IPS-20b (cell line): ENCODE measurements around the gene TSPAN15.

Experiments used
- H3K27ac ChIP-seq: one replicate; pipeline ENCODE4 v1.5.1; 2013; ENCODE audit warnings: low read length
- H3K27me3 ChIP-seq: 2 replicates; pipeline ENCODE4 v1.6.1; 2013; ENCODE audit warnings: mild to moderate bottlenecking, low read length, inconsistent platforms; ENCODE audit not compliant: insufficient read depth
- H3K36me3 ChIP-seq: 2 replicates; pipeline ENCODE4 v1.6.1; 2013; ENCODE audit warnings: low read depth, mild to moderate bottlenecking, inconsistent platforms, low read length, moderate library complexity; ENCODE audit not compliant: insufficient read depth
- H3K4me1 ChIP-seq: 2 replicates; pipeline ENCODE4 v1.6.1; 2013; ENCODE audit warnings: mild to moderate bottlenecking, control low read depth, inconsistent platforms, low read length, moderate library complexity; ENCODE audit not compliant: insufficient read depth
- H3K4me3 ChIP-seq: 2 replicates; pipeline ENCODE4 v1.5.1; 2013; ENCODE audit warnings: mild to moderate bottlenecking, low read length, inconsistent platforms
- H3K9ac ChIP-seq: 2 replicates; pipeline ENCODE4 v1.6.1; 2013; ENCODE audit warnings: low read depth, mild to moderate bottlenecking, inconsistent platforms, low read length, moderate library complexity
- H3K9me3 ChIP-seq: 2 replicates; pipeline ENCODE4 v1.6.1; 2013; ENCODE audit warnings: mild to moderate bottlenecking, low read depth, low read length, inconsistent platforms; ENCODE audit not compliant: insufficient read depth

The TSPAN15 gene

GRCh38 chr10:69409968-69410367 lies 41.3 kb upstream of the TSPAN15 start:
- Histone ChIP-seq H3K4me1 (peaks cover 6% of the 10 kb centered on the region; the same call in 1 of the 2 replicates), H3K9me3 (no peaks in the 10 kb centered on the region), H3K9ac (no peak overlapping the region), H3K36me3 (no peaks in the 10 kb centered on the region), H3K27ac (no peak overlapping the region), H3K27me3 (peaks cover 5% of the 10 kb centered on the region), H3K4me3 (no peak overlapping the region)

- H3K36me3 ChIP-seq, result no peaks in the 10 kb centered on the region
- no peak overlapping the region for H3K9ac ChIP-seq
- H3K4me1 ChIP-seq, result peaks cover 6% of the 10 kb centered on the region; the same call in 1 of the 2 replicates
- peaks cover 5% of the 10 kb centered on the region for H3K27me3 ChIP-seq
- H3K9me3 ChIP-seq, result no peaks in the 10 kb centered on the region
- no peak overlapping the region for H3K4me3 ChIP-seq
- no peak overlapping the region for H3K27ac ChIP-seq
These were observed 40.8 kb upstream of the TSPAN15 start for GRCh38 chr10:69410487-69410886.

DNA sequence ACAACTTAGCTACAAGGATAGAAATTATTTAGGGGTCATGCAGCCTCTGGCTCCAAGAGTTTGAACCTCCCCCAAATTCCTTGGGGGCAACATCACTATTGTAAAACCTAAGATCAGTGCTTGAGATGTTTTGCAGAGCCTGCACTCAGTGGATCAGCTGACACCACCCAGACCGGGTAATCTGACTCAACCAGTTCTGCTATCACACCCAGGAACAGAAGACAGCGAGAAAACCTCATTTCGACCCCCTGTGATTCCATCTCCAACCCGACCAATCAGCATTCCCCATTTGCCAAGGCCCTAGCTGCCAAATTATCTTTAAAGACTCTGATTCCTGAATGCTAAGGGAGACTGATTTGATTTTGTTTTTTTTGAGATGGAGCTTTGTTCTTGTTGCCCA lies 39.8 kb upstream of the TSPAN15 start:
- Histone ChIP-seq H3K36me3 (no peaks in the 10 kb centered on the region), H3K9ac (no peak overlapping the region), H3K27ac (no peak overlapping the region), H3K27me3 (peaks cover 5% of the 10 kb centered on the region), H3K4me1 (peaks cover 6% of the 10 kb centered on the region; the same call in 1 of the 2 replicates), H3K4me3 (no peak overlapping the region), H3K9me3 (no peaks in the 10 kb centered on the region)

DNA sequence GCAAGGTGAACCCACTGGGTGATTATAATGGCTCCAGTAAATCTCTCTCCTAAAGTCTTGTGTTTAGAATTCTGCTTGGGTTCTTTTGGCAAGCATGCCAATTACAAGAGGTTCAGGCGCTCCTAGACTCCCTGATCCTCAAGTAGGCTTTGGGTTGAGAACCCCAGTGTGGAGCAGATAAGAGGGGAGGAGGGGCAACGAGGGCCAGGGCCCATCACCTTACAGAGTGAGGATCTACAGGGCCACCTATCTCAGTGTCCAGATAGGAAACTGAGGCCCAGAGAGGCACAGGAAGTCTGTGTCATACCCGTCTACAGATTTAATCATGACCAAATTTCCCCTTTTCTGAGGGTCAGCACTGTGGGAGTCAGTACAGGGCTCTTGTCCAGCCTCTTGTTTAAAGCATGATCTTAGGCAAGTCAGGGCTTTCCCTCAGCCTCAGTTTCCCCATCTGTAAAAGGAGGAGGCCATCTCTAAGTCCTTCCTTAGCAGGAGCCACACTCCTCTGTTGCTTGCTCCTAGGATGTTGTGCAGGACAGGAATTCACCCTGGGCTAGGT lies 39.0 kb upstream of the TSPAN15 start:
- Histone ChIP-seq H3K27me3 (peaks cover 5% of the 10 kb centered on the region), H3K27ac (no peak overlapping the region), H3K9ac (no peak overlapping the region), H3K36me3 (no peaks in the 10 kb centered on the region), H3K9me3 (no peaks in the 10 kb centered on the region), H3K4me1 (no peaks in the 10 kb centered on the region; the same call in 1 of the 2 replicates), H3K4me3 (no peak overlapping the region)

DNA sequence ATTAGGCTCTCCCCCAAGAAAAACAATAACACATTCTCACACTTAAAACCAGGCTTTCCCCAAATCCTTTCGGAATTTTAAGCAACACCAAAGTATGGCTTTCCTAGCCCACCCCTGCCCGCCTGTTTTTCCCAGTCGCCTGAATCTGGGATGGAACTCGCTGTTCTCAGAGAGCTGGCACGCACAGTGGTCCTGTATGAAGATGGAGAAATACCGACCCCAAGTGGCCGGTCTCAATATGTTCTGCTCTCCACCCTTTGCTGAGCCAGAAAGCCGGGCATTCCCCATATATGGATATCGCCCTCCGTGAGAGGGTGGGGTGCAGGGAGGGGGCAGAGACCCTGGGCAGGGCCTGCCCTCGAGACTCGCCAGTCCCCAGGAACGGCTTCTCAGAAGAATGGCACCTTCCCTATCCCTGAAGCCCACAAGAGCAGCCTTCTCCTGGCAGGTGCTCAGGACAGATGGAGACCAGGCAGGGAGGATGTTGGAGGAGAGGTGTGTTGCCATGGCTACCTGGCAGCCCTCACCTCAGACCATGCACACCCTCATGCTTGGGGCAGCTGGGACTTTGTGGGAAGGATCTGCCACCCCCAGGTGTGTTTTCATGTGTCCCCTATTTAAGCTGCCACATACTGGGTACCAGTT lies 37.9 kb upstream of the TSPAN15 start:
- H3K9ac ChIP-seq, result peak overlapping the region; percentile 37; the same call in 1 of the 2 replicates
- H3K27ac ChIP-seq, result no peak overlapping the region
- H3K9me3 ChIP-seq, result no peaks in the 10 kb centered on the region
- H3K4me3 ChIP-seq, result peak overlapping the region; percentile 57; the same call in 1 of the 2 replicates
- peaks cover 5% of the 10 kb centered on the region for H3K27me3 ChIP-seq
- H3K4me1 ChIP-seq, result no peaks in the 10 kb centered on the region
- H3K36me3 ChIP-seq, result no peaks in the 10 kb centered on the region

GRCh38 chr10:69414036-69415018 lies 36.9 kb upstream of the TSPAN15 start:
- H3K4me3 ChIP-seq, result no peak overlapping the region
- no peak overlapping the region for H3K9ac ChIP-seq
- no peaks in the 10 kb centered on the region for H3K36me3 ChIP-seq
- H3K4me1 ChIP-seq, result no peaks in the 10 kb centered on the region
- no peak overlapping the region for H3K27ac ChIP-seq
- peaks cover 2% of the 10 kb centered on the region for H3K27me3 ChIP-seq
- no peaks in the 10 kb centered on the region for H3K9me3 ChIP-seq

DNA sequence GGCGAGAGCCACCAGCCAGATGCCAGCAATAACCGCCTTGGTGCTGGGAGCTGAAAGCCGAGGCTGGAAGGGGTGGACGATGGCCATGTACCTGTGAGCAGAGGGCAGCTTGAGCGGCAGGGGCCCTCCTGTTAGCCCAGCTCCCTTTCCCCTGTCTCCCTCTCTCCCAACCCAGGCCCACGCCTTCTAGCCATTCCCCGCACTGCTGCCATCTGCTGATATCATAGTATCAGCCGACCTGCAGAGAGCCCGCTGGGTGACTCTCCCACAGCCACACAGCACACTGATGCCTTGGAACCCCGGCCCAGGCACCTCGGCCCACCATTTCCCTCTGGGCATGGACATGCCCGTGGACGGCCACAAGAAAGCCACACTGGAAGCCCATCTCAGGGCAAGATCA lies 36.2 kb upstream of the TSPAN15 start:
- no peaks in the 10 kb centered on the region for H3K27me3 ChIP-seq
- no peak overlapping the region for H3K4me3 ChIP-seq
- H3K27ac ChIP-seq, result no peak overlapping the region
- no peaks in the 10 kb centered on the region for H3K4me1 ChIP-seq
- no peaks in the 10 kb centered on the region for H3K9me3 ChIP-seq
- no peak overlapping the region for H3K9ac ChIP-seq
- no peaks in the 10 kb centered on the region for H3K36me3 ChIP-seq

GRCh38 chr10:69415951-69416350 lies 35.3 kb upstream of the TSPAN15 start:
- Histone ChIP-seq H3K27me3 (no peaks in the 10 kb centered on the region), H3K27ac (no peak overlapping the region), H3K4me3 (no peak overlapping the region), H3K36me3 (no peaks in the 10 kb centered on the region), H3K9ac (no peak overlapping the region), H3K4me1 (no peaks in the 10 kb centered on the region), H3K9me3 (no peaks in the 10 kb centered on the region)

DNA sequence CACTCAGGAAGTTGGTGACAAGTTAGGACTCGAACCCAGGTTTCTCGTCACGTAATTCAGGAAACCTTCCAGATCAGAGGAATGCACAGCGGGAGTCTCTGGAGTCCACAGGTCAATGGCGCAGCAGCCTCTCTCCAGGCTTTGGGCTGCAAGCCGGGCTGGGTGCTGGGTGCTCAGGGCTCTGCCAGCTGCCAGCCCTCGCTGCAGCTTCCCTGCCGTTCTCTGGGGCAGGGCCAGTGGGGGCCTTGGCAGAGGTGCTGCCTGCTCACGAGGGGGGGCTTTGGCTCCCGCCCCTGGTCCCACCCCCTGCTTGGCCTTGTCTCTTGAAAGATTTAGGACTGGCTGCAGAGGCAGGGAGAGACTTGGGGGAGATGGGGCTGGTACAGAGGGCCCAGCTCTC lies 34.6 kb upstream of the TSPAN15 start, which contains the start of gene TACR2:
Gene TACR2, minus strand, starts transcription at position 224 of the 400 bp plus-strand sequence. CDS start 595 bp downstream, outside the sequence.
- H3K9ac ChIP-seq, result no peak within 1 kb of the TSS
- no peaks in the 10 kb centered on the region for H3K27me3 ChIP-seq
- H3K4me1 ChIP-seq, result no peaks in the 10 kb centered on the region
- no peak within 1 kb of the TSS for H3K27ac ChIP-seq
- no peak within 1 kb of the TSS for H3K4me3 ChIP-seq
- no peaks in the 10 kb centered on the region for H3K9me3 ChIP-seq
- no peaks in the 10 kb centered on the region for H3K36me3 ChIP-seq

DNA sequence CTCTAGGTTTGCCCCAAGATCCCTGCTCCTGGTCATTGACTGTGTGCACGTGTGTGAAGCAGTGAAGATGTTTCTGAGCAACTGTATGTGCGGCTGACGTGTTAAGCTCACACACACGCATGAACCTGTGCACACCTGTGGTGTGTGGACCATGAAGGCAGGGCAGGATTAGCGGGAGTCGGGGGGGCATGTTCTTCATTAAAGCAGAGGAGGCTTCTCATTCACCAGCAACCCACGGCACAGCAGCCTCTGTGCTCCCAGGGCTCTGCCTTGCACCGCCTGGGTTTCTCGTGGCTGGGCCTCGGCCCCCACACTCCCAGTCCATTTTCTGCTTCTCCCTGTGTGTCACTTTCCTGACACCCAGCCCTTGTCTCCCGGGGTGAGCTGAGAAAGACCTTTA lies 33.7 kb upstream of the TSPAN15 start:
- Histone ChIP-seq H3K27me3 (no peaks in the 10 kb centered on the region), H3K27ac (no peak overlapping the region), H3K4me1 (no peaks in the 10 kb centered on the region), H3K36me3 (no peaks in the 10 kb centered on the region), H3K9ac (no peak overlapping the region), H3K9me3 (no peaks in the 10 kb centered on the region), H3K4me3 (no peak overlapping the region)

DNA sequence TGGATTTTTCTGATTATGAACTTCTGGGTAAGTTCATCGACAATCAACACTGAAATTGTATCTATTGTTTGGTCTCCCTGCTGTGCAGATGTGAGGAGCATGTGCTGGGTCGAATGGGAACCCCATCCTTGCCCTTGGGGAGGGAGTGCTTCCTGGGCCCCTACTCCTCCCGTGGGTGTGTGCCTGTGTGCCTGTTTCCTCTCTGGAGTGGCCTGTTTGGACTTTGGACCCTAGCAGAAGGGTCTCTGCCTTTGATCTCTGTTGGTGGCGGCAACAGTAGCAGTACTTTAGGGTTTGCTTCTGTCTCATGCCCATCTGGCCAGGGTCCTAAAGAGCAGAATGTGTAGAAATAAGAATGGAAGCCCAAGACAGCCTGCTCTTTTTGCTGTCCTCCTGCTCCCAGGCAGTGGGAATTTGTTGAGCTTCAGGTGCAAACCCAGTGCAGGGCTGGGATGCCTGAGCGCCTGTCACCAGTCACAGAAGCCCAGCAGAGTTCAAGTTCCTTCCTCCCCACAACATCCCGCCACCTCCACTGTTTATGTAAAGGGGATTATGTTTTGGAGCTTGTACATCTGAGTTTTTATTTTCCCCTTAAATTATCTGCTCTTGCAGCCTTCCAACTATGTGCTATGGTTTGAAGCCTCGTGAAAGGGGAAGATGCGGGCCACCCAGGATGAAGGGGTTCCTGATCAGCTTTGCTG lies 33.1 kb upstream of the TSPAN15 start:
- H3K9me3 ChIP-seq, result no peaks in the 10 kb centered on the region
- no peaks in the 10 kb centered on the region for H3K27me3 ChIP-seq
- no peak overlapping the region for H3K27ac ChIP-seq
- no peak overlapping the region for H3K9ac ChIP-seq
- no peaks in the 10 kb centered on the region for H3K4me1 ChIP-seq
- no peaks in the 10 kb centered on the region for H3K36me3 ChIP-seq
- no peak overlapping the region for H3K4me3 ChIP-seq
